ENCODE data around the gene NOLC1.

Gene NOLC1

DNA sequence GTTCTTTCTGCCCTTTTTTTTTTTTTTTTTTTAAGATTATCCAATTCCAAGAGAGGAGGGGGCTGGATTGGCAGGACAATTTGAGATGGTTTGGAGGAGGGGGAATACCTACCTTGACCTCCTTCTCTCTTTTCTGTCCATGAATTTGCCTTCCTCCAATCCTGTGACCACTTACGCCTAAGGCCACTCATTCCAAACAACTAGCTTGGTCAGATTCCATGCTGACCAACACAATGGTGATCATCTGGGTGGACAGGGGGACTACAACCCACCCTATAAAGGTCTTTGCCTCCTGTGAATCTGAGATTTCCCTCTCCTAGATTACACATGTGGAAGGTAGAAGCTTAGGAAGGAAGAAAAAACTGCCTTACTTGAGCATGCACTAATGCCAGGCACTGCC, 29.7 kb upstream of the NOLC1 start:
- no peak for DNase-seq

DNA sequence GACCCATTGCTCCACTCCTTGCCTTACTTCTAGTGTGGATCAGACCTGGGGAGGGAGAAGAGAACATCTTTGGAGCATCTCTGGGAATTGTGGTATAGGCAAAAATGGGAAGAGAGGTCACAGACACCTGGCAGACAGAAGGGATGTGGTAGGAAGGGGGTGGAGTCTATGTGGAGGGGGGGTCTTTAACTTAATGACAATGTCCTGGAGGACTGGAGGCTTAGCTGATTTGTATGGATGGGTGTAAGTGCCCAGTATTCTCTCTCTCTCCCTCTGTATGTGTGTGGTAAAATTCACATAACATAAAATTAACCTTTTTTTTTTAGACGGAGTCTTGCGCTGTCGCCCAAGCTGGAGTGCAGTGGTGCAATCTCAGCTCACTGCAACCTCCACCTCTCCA, 29.0 kb upstream of the NOLC1 start:
- DNase-seq = no peak

DNA sequence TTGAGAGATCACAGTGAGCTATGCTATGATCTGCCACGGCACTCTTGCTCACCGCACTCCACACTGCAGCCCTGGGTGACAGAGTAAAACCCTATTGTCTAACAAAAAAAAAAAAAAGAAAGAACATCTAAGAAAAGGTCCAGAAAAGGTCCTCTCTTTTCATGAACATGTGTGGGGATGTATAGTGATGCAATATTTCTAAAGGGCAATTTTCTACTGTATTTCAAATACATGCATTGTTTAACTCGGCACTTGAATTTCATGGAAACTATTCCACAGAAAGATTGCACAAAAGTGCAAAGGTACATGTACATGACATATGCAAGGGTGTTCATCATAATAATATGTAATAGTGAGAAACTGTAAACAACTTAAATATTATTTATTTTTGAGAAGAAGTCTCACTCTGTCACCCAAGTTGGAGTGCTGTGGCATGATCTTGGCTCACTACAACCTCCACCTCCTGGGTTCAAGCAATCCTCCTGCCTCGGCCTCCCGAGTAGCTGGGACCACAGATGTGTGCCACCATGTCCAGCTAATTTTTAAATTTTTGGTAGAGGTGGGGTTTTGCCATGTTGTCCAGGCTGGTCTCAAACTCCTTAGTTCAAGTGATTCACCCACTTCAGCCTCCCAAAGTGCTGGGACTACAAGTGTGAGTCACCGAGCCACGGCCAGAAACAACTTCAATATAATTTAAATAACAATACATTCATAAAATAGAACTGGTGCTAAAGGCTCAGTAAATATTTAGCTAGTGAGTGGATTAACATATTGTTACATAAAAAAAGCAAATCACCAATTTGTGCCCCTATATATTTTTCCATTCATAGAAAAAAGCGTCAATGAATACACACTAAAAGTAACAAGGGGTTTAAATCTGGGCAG, 20.7 kb upstream of the NOLC1 start:
- no peak for DNase-seq

DNA sequence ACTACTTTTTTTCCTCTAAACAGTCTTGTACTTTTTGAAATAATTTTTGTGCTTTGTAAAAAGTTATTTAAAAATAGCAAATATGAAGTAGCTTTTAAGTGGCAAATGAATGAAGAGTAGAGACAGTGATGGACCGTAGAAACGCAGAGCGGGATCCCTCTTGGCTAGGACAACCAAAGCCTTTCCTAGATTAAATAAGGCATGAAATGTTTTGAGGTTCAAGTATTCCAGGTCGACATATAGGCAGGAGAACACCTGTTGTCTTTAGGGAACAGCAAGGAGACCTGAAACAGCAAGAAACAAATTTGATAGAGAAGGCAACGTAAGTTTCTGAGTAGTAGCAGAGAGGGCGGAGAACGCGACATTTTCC, 20.0 kb upstream of the NOLC1 start:
- no peak for DNase-seq

DNA sequence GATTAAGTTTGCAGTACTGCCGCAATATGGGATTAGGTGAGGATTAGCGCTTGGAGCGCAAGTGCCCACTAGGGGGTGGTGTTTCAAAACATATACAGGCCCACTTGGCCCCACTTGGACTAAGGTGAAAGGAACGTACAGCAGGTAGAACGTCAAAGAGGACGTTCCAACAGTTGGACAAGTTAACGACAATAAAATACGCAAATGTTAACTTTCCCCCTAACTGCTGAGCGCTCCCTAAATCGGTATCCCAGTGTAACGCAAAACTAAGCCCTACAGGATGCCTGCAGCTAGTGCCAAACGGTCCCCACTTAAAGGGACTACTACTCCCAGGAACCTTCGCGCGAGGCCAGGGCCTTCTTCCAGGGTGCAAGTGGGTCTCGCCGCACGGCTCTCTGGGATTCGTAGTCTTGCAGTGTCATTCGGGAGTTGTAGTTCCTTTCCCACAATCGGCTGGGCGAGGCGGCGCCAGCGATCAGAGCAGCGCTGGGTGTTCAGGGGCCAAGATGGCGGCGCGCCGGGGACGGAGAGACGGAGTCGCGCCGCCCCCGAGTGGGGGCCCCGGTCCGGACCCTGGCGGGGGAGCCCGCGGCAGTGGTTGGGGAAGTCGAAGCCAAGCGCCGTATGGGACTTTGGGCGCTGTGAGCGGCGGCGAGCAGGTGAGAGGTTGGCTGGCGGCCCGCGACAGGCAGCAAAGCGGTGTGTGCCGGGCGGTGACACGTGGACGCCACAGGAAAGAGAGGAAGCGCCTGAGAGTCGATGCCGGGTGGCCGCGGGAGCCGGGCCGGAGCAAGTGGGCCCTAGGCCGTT, 19.4 kb upstream of the NOLC1 start, which contains the start of gene PPRC1:
Gene PPRC1, plus strand, starts transcription at position 478 of the 810 bp plus-strand sequence. Its CDS starts 29 bp downstream, at position 507.
- peak; percentile 91 for DNase-seq

GRCh38 chr10:102133373-102134195, 18.6 kb upstream of the NOLC1 start:
- peak; percentile 77 for DNase-seq

DNA sequence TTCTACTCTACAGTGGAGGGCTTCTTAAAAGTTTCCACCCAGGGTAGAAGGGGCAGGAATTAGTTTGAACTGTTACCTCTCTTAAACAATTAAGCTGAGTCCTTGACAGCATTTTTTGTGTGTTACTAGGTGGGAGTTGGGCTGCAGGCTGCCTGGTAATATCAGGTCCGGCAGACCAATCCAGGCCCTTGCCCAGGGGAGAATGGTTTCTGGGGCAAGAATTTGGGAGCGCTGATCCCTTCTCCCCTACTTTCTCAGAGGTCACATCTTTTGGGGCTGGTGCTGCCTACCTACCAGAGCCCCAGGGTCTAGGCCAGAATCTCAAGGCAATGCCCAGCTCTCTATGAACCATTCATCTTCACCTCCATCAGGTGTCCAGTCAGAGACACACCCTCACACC, 17.8 kb upstream of the NOLC1 start:
- DNase-seq = no peak

DNA sequence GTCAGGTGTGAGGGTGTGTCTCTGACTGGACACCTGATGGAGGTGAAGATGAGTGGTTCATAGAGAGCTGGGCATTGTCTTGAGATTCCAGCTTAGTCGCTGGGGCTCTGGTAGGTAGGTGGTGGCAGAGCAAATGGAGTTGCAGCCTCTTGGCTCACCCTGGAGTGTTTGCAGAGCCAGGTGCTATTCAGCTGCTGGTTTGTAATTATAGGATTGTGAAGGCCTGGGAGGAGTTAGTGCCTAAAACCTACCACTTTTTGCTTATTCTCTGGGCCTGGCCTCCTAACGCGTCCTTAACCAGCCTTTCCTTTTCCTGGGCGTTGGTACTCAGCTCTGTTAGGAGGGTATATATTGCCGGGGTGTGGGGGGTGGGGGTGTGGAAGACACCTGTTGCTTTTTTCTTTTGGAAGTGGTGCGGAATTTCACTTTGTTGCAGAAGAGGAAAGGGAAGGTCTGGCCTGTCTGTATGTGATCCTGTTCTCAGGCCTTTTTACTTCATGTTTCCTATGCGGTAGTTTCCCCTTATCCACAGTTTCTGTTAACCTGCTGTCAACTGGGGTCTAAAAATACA, 16.1 kb upstream of the NOLC1 start:
- no peak for DNase-seq

DNA sequence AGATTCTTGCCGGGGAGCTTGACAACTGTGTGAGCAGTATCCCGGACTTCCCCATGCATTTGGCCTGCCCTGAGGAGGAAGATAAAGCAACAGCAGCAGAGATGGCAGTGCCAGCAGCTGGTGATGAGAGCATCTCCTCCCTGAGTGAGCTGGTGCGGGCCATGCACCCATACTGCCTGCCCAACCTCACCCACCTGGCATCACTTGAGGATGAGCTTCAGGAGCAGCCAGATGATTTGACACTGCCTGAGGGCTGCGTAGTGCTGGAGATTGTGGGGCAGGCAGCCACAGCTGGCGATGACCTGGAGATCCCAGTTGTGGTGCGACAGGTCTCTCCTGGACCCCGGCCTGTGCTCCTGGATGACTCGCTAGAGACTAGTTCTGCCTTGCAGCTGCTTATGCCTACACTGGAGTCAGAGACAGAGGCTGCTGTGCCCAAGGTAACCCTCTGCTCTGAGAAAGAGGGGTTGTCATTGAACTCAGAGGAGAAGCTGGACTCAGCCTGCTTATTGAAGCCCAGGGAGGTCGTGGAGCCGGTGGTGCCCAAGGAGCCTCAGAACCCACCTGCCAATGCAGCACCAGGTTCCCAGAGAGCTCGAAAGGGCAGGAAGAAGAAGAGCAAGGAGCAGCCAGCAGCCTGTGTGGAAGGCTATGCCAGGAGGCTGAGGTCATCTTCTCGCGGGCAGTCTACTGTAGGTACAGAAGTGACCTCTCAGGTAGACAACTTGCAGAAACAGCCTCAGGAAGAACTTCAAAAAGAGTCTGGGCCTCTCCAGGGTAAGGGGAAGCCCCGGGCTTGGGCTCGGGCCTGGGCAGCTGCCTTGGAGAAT, 12.7 kb upstream of the NOLC1 start:
- DNase-seq = no peak

DNA sequence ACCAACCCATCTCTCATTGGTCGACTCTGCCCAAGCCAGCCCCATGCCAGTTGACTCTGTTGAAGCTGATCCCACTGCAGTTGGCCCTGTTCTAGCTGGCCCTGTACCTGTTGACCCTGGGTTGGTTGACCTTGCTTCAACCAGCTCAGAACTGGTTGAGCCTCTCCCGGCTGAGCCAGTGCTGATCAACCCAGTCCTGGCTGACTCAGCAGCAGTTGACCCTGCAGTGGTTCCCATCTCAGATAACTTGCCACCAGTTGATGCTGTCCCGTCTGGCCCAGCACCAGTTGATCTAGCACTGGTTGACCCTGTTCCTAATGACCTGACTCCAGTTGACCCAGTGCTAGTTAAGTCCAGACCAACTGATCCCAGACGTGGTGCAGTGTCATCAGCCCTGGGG, 12.0 kb upstream of the NOLC1 start:
- no peak for DNase-seq

GRCh38 chr10:102140913-102141540, 11.2 kb upstream of the NOLC1 start:
- no peak for DNase-seq

- DNase-seq = no peak
These were observed 10.5 kb upstream of the NOLC1 start for GRCh38 chr10:102141583-102142107.

GRCh38 chr10:102146971-102147428, 5.2 kb upstream of the NOLC1 start:
- DNase-seq = no peak

GRCh38 chr10:102147561-102147960, 4.6 kb upstream of the NOLC1 start:
- DNase-seq = no peak

GRCh38 chr10:102148275-102148674, 3.9 kb upstream of the NOLC1 start:
- DNase-seq = no peak

- no peak for DNase-seq
These were observed 1.0 kb upstream of the NOLC1 start for GRCh38 chr10:102150970-102151773.

GRCh38 chr10:102152545-102152890, 329 bp downstream of the NOLC1 start:
- DNase-seq = no peak

- DNase-seq = no peak
These were observed 968 bp downstream of the NOLC1 start for GRCh38 chr10:102153093-102153620.

DNA sequence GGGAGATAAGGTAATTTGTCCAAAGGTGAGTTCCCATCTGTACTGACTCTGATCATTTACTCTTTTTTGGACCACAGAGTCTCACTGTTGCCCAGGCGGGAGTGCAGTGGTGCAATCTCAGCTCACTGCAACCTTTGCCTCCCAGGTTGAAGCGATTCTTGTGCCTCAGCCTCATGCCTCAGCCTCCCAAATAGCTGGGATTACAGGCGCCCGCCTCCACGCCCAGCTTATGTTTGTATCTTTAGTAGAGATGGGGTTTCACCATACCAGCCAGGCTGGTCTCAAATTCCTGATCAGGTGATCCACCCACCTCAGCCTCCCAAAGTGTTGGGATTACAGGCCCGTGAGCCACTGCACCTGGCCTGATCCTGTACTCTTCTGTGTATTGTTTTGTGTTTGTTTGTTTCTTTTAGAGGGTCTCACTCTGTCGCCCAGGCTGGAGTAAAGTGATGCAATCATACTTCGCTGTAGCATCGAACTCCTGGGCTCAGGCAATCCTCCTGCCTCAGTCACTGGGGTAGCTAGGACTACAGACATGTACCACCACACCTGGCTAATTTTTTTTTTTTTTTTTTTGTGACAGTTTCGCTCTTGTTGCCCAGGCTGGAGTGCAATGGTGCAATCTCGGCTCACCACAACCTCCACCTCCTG, 2.4 kb downstream of the NOLC1 start:
- DNase-seq = no peak
